KMS-11 (cell line): ENCODE measurements around the gene MMP15.
"Not testable (repeated sequence)": the region's sequence is repeated elsewhere in the genome, so short reads cannot be mapped to it uniquely, and the experiment has no call there.

ENCODE experiments used
- H2AFZ ChIP-seq: fragments of 200-600 bp; sonication (generic); 2 replicates; pipeline ENCODE4 v1.6.1; 2016; ENCODE audit warnings: antibody characterized with exemption, mixed run types, low read depth
- H3K27ac ChIP-seq: fragments of 200-600 bp; sonication (generic); 2 replicates; pipeline ENCODE4 v1.6.1; 2016; ENCODE audit warnings: mild to moderate bottlenecking, mixed run types
- H3K27me3 ChIP-seq: fragments of 200-600 bp; sonication (generic); 2 replicates; pipeline ENCODE4 v1.6.1; 2017; ENCODE audit warnings: mild to moderate bottlenecking, low read depth, mixed run types, moderate library complexity; ENCODE audit not compliant: insufficient read depth
- H3K36me3 ChIP-seq: fragments of 200-600 bp; sonication (generic); 2 replicates; pipeline ENCODE4 v1.6.1; 2017; ENCODE audit warnings: mild to moderate bottlenecking, mixed run types; ENCODE audit not compliant: insufficient read depth
- H3K4me1 ChIP-seq: fragments of 200-600 bp; sonication (generic); 2 replicates; pipeline ENCODE4 v1.6.1; 2016; ENCODE audit warnings: mild to moderate bottlenecking, low read depth, mixed run types; ENCODE audit not compliant: poor library complexity, severe bottlenecking
- H3K4me2 ChIP-seq: fragments of 200-600 bp; sonication (generic); 2 replicates; pipeline ENCODE4 v1.7.0; 2016; ENCODE audit warnings: mild to moderate bottlenecking, mixed run types
- H3K4me3 ChIP-seq: fragments of 200-600 bp; sonication (generic); IDR thresholded peaks from 2 replicates; pipeline ENCODE4 v1.6.1; 2017; ENCODE audit warnings: low read depth, low read length, mixed read lengths; ENCODE audit not compliant: insufficient read depth
- H3K79me2 ChIP-seq: fragments of 200-600 bp; sonication (generic); 2 replicates; pipeline ENCODE4 v1.6.1; 2016; ENCODE audit warnings: low read depth, mixed run types; ENCODE audit not compliant: insufficient read depth
- H3K9ac ChIP-seq: fragments of 200-600 bp; sonication (generic); 2 replicates; pipeline ENCODE4 v1.6.1; 2016; ENCODE audit warnings: mild to moderate bottlenecking, mixed run types
- H4K20me1 ChIP-seq: fragments of 200-600 bp; sonication (generic); 2 replicates; pipeline ENCODE4 v1.6.1; 2016; ENCODE audit warnings: mild to moderate bottlenecking, mixed run types; ENCODE audit not compliant: insufficient read depth
- TF ChIP-seq, protein P1 (sequence below): fragments of 200-600 bp; sonication (generic); conservative IDR thresholded peaks from 2 replicates; pipeline ENCODE4 v1.6.1; 2017; ENCODE audit warnings: low read depth, mild to moderate bottlenecking, antibody characterized with exemption, low read length, moderate library complexity, mixed read lengths

Gene MMP15

DNA sequence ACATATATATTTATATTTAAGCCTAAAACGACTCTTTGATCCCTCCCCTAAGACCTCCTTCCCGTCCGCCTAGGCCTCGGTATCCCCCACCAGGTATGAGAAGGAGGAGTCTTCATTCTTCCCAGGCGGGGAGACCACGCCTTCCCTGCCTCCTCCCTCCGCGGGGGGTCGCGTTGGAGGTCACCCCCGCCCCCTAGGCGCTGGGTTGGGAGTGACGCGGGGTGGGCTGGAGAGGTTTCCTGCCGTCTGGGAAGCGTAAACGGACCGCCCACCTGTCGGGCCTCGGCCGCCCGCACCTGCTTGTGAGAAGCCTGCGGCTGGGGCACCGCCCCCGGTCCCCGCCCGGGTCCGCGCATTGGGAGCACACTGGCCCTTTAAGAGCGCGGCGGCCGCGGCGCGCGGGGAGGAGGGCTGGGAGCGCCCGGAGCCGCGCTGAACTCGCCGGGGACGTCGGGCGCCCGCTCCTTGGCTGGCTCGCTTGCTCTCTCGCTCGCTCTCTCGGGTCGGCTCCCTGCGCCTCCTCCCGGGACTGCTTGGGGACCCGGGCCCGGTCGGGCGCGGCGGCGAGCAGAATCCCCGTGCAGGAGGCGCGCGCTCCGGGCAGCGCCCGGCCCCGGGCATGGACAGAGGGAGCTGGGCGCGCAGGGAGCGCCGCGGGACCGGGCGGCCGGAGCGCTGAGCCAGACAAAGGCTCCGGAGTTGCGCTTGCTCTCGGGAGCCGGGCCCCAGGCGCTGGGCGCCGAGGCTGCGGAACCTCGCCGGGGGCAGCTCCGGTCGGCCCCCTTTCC lies at the start of gene MMP15:
Gene MMP15, plus strand, starts transcription at position 404 of the 788 bp plus-strand sequence. CDS start 597 bp downstream, outside the sequence.
- Histone ChIP-seq H2AFZ (peak within 1 kb of the TSS; percentile 82), H3K9ac (no peak within 1 kb of the TSS), H3K79me2 (no peaks in the 10 kb centered on the region), H3K36me3 (no peaks in the 10 kb centered on the region), H3K4me1 (peaks cover 2% of the 10 kb centered on the region), H3K4me3 (no peak within 1 kb of the TSS), H4K20me1 (no peaks in the 10 kb centered on the region), H3K4me2 (peak within 1 kb of the TSS; percentile 76), H3K27me3 (no peaks in the 10 kb centered on the region), H3K27ac (no peak within 1 kb of the TSS)
- TF ChIP-seq, protein P1, sequence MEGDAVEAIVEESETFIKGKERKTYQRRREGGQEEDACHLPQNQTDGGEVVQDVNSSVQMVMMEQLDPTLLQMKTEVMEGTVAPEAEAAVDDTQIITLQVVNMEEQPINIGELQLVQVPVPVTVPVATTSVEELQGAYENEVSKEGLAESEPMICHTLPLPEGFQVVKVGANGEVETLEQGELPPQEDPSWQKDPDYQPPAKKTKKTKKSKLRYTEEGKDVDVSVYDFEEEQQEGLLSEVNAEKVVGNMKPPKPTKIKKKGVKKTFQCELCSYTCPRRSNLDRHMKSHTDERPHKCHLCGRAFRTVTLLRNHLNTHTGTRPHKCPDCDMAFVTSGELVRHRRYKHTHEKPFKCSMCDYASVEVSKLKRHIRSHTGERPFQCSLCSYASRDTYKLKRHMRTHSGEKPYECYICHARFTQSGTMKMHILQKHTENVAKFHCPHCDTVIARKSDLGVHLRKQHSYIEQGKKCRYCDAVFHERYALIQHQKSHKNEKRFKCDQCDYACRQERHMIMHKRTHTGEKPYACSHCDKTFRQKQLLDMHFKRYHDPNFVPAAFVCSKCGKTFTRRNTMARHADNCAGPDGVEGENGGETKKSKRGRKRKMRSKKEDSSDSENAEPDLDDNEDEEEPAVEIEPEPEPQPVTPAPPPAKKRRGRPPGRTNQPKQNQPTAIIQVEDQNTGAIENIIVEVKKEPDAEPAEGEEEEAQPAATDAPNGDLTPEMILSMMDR = no peak

DNA sequence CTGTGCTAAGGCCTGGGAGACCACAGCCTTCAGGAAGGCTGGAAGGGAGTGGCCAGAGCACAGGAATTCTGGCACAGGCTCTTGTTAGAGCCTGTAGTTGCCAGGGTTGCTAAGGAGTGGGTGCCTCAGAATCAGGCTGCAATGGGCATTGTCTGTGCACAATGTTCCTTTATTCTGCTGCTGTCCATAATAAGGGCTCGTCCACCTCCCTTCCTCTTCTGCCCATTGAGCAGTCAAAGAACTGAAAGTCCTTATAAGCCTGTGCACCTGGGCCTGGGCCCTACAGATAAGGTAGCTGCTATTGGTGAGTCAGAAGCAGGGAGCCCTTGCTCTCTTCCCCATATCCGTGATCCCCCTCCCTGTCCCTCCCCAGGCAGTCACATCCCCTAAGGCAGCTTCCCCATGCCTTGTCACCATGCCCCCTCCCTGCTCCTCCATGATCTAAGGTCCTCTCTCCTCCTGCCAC lies 49.2 kb upstream of the MMP15 start:
- no peaks in the 10 kb centered on the region for H3K36me3 ChIP-seq
- no peaks in the 10 kb centered on the region for H3K79me2 ChIP-seq
- TF ChIP-seq, protein P1 = no peak
- no peaks in the 10 kb centered on the region for H4K20me1 ChIP-seq
- H3K27me3 ChIP-seq = no peaks in the 10 kb centered on the region
- no peak overlapping the region for H2AFZ ChIP-seq
- no peak overlapping the region for H3K27ac ChIP-seq
- H3K4me3 ChIP-seq = no peak overlapping the region
- peaks cover 14% of the 10 kb centered on the region for H3K4me1 ChIP-seq
- no peak overlapping the region for H3K9ac ChIP-seq
- H3K4me2 ChIP-seq = no peak overlapping the region

DNA sequence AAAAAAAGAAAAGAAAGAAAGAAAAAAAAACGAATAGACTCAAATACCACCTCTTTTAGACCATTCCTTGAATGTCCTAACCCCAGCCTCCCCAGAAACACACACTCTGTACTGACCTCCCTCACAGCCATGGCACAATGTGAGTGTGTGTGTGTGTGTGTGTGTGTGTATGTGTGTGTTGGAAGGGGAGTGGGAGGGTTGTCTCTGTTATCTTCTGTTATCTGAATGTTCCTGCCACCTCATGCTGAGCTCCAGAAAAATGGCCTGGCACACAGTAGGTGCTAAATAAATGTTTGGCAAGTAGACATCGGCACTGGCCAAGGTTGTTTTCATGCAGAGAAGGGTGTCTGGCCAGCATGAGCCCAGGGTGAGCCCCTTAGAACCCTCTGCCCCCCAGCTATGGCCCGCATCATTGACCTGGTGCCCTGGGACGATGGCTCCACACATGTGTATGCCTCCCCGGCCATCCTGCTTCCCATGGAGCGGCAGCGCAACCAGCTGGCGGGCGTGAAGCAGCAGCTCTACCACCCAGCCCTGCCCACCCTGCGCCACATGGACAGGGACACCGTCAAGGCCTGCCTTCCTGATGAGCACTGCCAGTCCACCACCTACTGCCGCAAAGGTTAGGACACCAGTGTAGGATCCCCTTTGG lies 48.0 kb upstream of the MMP15 start:
- no peaks in the 10 kb centered on the region for H3K27me3 ChIP-seq
- no peaks in the 10 kb centered on the region for H3K79me2 ChIP-seq
- TF ChIP-seq, protein P1 = no peak
- no peak overlapping the region for H3K9ac ChIP-seq
- H3K4me3 ChIP-seq = no peak overlapping the region
- no peak overlapping the region for H3K4me2 ChIP-seq
- H3K36me3 ChIP-seq = no peaks in the 10 kb centered on the region
- H3K27ac ChIP-seq = no peak overlapping the region
- H2AFZ ChIP-seq = no peak overlapping the region
- peaks cover 26% of the 10 kb centered on the region for H3K4me1 ChIP-seq
- no peaks in the 10 kb centered on the region for H4K20me1 ChIP-seq

DNA sequence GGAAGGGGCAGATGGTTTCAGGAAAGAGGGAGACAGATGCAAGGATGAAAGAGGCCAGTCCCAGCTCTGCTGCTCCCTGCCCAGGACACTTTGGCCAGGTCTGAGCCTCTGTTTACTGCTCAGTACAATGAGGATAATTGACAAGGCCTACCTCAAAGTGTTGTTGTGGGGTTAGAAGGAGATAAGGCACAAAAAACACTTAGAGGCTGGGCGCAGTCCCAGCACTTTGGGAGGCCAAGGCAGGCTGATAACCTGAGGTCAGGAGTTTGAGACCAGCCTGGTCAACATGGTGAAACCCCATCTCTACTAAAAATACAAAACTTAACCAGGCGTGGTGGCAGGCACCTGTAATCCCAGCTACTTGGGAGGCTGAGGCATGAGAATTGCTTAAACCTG lies 47.5 kb upstream of the MMP15 start:
- not testable (repeated sequence) for H3K27me3 ChIP-seq, H2AFZ ChIP-seq, H3K4me2 ChIP-seq, H3K27ac ChIP-seq, H3K36me3 ChIP-seq, H3K4me3 ChIP-seq, H3K9ac ChIP-seq, H3K79me2 ChIP-seq, H4K20me1 ChIP-seq
- H3K4me1 ChIP-seq = peaks cover 30% of the 10 kb centered on the region
